Heart left ventricle (tissue), 16 donors: ENCODE results near the gene NLGN2. TPM values are rescaled to one million over a fixed set of nuclear protein-coding genes. Genes with fewer than 3 reads are reported as not detected.

Experiments used
- ATAC-seq, 4 donors: fragments of 200-7000 bp; cut with Tn5 transposase; one replicate each; pipeline ENCODE4 v1.9.1; 2020 to 2022; ENCODE audit warnings: moderate library complexity in 4 of 4, mild to moderate bottlenecking in 3 of 4, moderate number of reproducible peaks in 1 of 4
- DNase-seq, 5 donors: peaks; one replicate each; pipeline ENCODE4 v3.0.0-alpha.2; 2020
- H3K27ac ChIP-seq, 12 donors: fragments of 200-600 bp; sonication (generic) in 4 of 12; one replicate each; pipeline versions ENCODE4 v1.5.0 to v1.8.0; 2016 to 2022; ENCODE audit warnings: mild to moderate bottlenecking in 2 of 12
- H3K27me3 ChIP-seq, 9 donors: fragments of 200-600 bp; sonication (generic) in 2 of 9; one replicate each; pipeline versions ENCODE4 v1.5.1 to v1.8.0; 2016 to 2022; ENCODE audit warnings: mild to moderate bottlenecking in 3 of 9
- H3K36me3 ChIP-seq, 9 donors: fragments of 200-600 bp; sonication (generic) in 2 of 9; one replicate each; pipeline versions ENCODE4 v1.5.0 to v1.8.0; 2018 to 2022; ENCODE audit warnings: mild to moderate bottlenecking in 2 of 9
- H3K4me1 ChIP-seq, 12 donors: fragments of 200-600 bp; sonication (generic) in 4 of 12; one replicate each; pipeline versions ENCODE4 v1.5.0 to v1.8.0; 2016 to 2022; ENCODE audit warnings: mild to moderate bottlenecking in 3 of 12
- H3K4me3 ChIP-seq, 12 donors: fragments of 200-600 bp; sonication (generic) in 4 of 12; one replicate each; pipeline versions ENCODE4 v1.5.0 to v1.8.0; 2017 to 2022; ENCODE audit warnings: mild to moderate bottlenecking in 9 of 12, moderate library complexity in 4 of 12
- H3K9me3 ChIP-seq, 12 donors: fragments of 200-600 bp; sonication (generic) in 4 of 12; one replicate each; pipeline versions ENCODE4 v1.5.0 to v1.8.0; 2016 to 2022; ENCODE audit warnings: mild to moderate bottlenecking in 1 of 12
- CTCF ChIP-seq, 12 donors: fragments of 200-600 bp; sonication (generic) in 4 of 12; IDR thresholded peaks; one replicate each; pipeline versions ENCODE4 v1.5.0 to v1.8.0; 2018 to 2022; ENCODE audit warnings: antibody characterized with exemption in 12 of 12, mild to moderate bottlenecking in 5 of 12
- POLR2A ChIP-seq, 2 donors: fragments of 450-650 bp; IDR thresholded peaks; one replicate each; pipeline ENCODE4 v1.6.1; 2017; ENCODE audit warnings: antibody characterized with exemption in 2 of 2, mild to moderate bottlenecking in 2 of 2, moderate library complexity in 2 of 2
- WGBS, 4 donors: extraction: QIAGEN DNeasy Blood & Tissue Kit in 2 of 4; methylation state at CpG; one replicate each; pipeline versions ENCODE4 v1.1.5 to v1.1.7; 2013 to 2018; 5-methylcytosine and 5-hydroxymethylcytosine counted together
- intact Hi-C, 10 donors: fragments of 100-400 bp; cut with DNase I; formaldehyde crosslinking; loops; one replicate each; pipeline versions ENCODE4 v1.11.1 to v1.14.2; 2022
- polyA plus RNA-seq, 2 donors: library from polyadenylated mRNA; stranded (reverse); fragments of 200-250 nt; gene quantifications; one replicate each; pipeline ENCODE4 v1.2.3, GENCODE V29; 2013
- total RNA-seq, 9 donors: library from RNA; depleted of rRNA in 2 of 9; stranded (reverse); fragments of >200 nt in 2 of 9; fragmentation: NEBNext Ultra II Directional in 3 of 9; extraction: Animal tissue kit (Norgen Biotek cat#: 25700) in 3 of 9; gene quantifications; one replicate each; pipeline versions ENCODE4 v1.1.0 to v1.2.4, GENCODE V29; 2016 to 2023
- donor health status: ischemic (EF 13 %, LVEDD 7.1; RV severe dilation, severe dysfunction).
- donor health status: healthy with polysubstance abuse.
- donor health status: DM: no; HTN: yes; CAD: no.
- donor health status: DM: no; HTN: no; CAD: no.
- donor health status: ischemic (EF 25% LVEDD 6.9; RV normal size, moderate dysfunction).
- donor health status: ischemic (EF 25% LVEDD 5.7; RV mildly dilated, moderate dysfunction).
- donor health status: healthy.
- donor health status: DM: yes; HTN: yes; CAD: no.
- donor health status: ischemic (EF 35%, LVEDD 5.7; RV mildly dilated, moderate dysfunction).
- donor health status: nonischemic (EF 11% LVEDD 7.7; RV severe dilation, severe dysfunction).
- donor health status: DM: yes; HTN: yes; CAD: no.
- donor health status: PGD.
- donor health status: ischemic (EF 29% LVEDD 5.4; RV normal size, mild dysfunction).
- donor health status: nonischemic (EF 23%, LVEDD 6.1; RV moderate dilation, normal function).

Gene NLGN2
- total and polyA plus RNA-seq, 11 donors = 3.5 to 12.9 (median 7.3) TPM

- intact Hi-C loops = loop anchor here (2.0 to 10.0 kb wide), 18 partner anchors 29 to 251 kb away; partner anchors contain the start of genes SENP3 (in 7 of the 10), POLR2A (in 6 of the 10), TMEM95 (in 6 of the 10) and KCTD11 (in 4 of the 10)
- H3K27me3 ChIP-seq = peaks cover 0 to 42% (median 8%) of the 10 kb centered on the region in 9 donors
- peak overlapping the region in 11 of 12 donors; percentile 3 to 91 (median 52) for H3K27ac ChIP-seq
- peak in 3 of 12 donors; percentile 21 to 30 (median 26) for TF ChIP-seq CTCF (IDR thresholded peaks at IDR 0.05)
- TF ChIP-seq POLR2A (IDR thresholded peaks at IDR 0.05) = peak in 1 of 2 donors; percentile 11
- ATAC-seq (peak in 2 of 4 donors; percentile 1 to 15), DNase-seq (peak in 4 of 5 donors; percentile 27 to 50 (median 46))
- no peaks in the 10 kb centered on the region for H3K9me3 ChIP-seq
- H3K4me3 ChIP-seq = peak overlapping the region; percentile 9 to 75 (median 53)
- H3K36me3 ChIP-seq = no peaks in the 10 kb centered on the region
- peaks cover 4 to 63% (median 45%) of the 10 kb centered on the region in 12 donors for H3K4me1 ChIP-seq
- WGBS, 4 donors = 8 to 10% (median 9%) methylated on average over 42 to 49 of the region's 49 CpGs
Observed at GRCh38 chr17:7435676-7436555, 28.3 kb downstream of the NLGN2 start.

- Histone ChIP-seq H3K27ac (peak overlapping the region; percentile 8 to 91 (median 68)), H3K27me3 (peaks cover 0 to 44% (median 8%) of the 10 kb centered on the region in 9 donors), H3K4me1 (peaks cover 4 to 63% (median 45%) of the 10 kb centered on the region in 12 donors), H3K9me3 (no peaks in the 10 kb centered on the region), H3K36me3 (no peaks in the 10 kb centered on the region), H3K4me3 (peak overlapping the region in 11 of 12 donors; percentile 2 to 75 (median 55))
- 5 to 37% (median 7%) methylated on average over 5 to 92 of the region's 92 CpGs for WGBS, 4 donors
- peak; percentile 80 to 89 (median 84) for DNase-seq
- ATAC-seq = peak; percentile 30 to 82 (median 70)
- intact Hi-C loops = loop anchor here (1.0 to 10.0 kb wide), 17 partner anchors 34 to 251 kb away; partner anchors contain the start of genes SENP3 (in 9 of the 10), POLR2A (in 6 of the 10), TMEM95 (in 6 of the 10) and KCTD11 (in 4 of the 10)
- TF ChIP-seq POLR2A (IDR thresholded peaks at IDR 0.05) (no peak), CTCF (IDR thresholded peaks at IDR 0.05) (peak; percentile 74 to 95 (median 84))
Observed at GRCh38 chr17:7436556-7437368, 29.1 kb downstream of the NLGN2 start.

- peak overlapping the region in 11 of 12 donors; percentile 8 to 91 (median 71) for H3K27ac ChIP-seq
- no peak for ATAC-seq
- peak overlapping the region in 11 of 12 donors; percentile 2 to 75 (median 55) for H3K4me3 ChIP-seq
- WGBS, 4 donors = 26 to 56% (median 31%) methylated on average over 15 to 31 of the region's 31 CpGs
- peaks cover 0 to 44% (median 8%) of the 10 kb centered on the region in 9 donors for H3K27me3 ChIP-seq
- intact Hi-C loops = loop anchor here (1.0 to 10.0 kb wide), 17 partner anchors 35 to 250 kb away; partner anchors contain the start of genes SENP3 (in 9 of the 10), POLR2A (in 6 of the 10), TMEM95 (in 6 of the 10) and KCTD11 (in 4 of the 10)
- H3K36me3 ChIP-seq = no peaks in the 10 kb centered on the region
- no peaks in the 10 kb centered on the region for H3K9me3 ChIP-seq
- DNase-seq = peak in 1 of 5 donors; percentile 27
- peaks cover 4 to 63% (median 45%) of the 10 kb centered on the region in 12 donors for H3K4me1 ChIP-seq
- TF ChIP-seq POLR2A (IDR thresholded peaks at IDR 0.05) (no peak), CTCF (IDR thresholded peaks at IDR 0.05) (no peak)
Observed at GRCh38 chr17:7437369-7437863, 29.8 kb downstream of the NLGN2 start.
